ENCODE results near the gene INTS4. TPM values are rescaled to one million over a fixed set of nuclear protein-coding genes. Genes with fewer than 3 reads are reported as not detected.
"Not testable (repeated sequence)": the region's sequence is repeated elsewhere in the genome, so short reads cannot be mapped to it uniquely, and the experiment has no call there.

Gene INTS4
- total RNA-seq, 6 experiments from 2014 or later, result 8.3 to 19.0 (median 14.7) TPM

DNA sequence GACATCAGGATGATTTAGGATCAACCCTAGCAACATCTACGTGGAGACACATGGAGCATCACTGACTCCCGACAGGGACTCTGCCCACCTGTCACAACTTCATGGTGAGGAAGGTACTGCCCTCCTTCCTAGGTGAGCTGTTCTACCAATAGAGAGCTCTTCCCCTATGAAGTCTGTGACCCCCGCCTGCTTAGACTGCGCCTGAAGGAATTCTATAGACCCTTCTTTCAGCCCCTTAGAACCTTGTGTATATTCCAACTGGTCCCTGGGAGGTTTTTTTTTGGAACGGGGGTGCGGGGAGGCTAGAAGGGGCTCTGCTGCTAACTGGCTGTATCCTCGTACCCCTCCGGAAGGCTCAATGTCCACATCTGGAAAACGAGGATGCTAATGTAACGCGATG is 566 bp downstream of the INTS4 start:
- H3K27me3 ChIP-seq, result no peaks in the 10 kb centered on the region
- peak overlapping the region; percentile 55 to 70 (median 63) for H3K4me3 ChIP-seq
- DNase-seq, result no peak
- no peak for ATAC-seq
- peaks cover 0 to 18% (median 2%) of the 10 kb centered on the region in 4 donors for H3K36me3 ChIP-seq
- TF ChIP-seq, protein P1, sequence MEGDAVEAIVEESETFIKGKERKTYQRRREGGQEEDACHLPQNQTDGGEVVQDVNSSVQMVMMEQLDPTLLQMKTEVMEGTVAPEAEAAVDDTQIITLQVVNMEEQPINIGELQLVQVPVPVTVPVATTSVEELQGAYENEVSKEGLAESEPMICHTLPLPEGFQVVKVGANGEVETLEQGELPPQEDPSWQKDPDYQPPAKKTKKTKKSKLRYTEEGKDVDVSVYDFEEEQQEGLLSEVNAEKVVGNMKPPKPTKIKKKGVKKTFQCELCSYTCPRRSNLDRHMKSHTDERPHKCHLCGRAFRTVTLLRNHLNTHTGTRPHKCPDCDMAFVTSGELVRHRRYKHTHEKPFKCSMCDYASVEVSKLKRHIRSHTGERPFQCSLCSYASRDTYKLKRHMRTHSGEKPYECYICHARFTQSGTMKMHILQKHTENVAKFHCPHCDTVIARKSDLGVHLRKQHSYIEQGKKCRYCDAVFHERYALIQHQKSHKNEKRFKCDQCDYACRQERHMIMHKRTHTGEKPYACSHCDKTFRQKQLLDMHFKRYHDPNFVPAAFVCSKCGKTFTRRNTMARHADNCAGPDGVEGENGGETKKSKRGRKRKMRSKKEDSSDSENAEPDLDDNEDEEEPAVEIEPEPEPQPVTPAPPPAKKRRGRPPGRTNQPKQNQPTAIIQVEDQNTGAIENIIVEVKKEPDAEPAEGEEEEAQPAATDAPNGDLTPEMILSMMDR (IDR thresholded peaks at IDR 0.05), result no peak
- no peak for TF ChIP-seq POLR2A (IDR thresholded peaks at IDR 0.05)
- peak overlapping the region in 1 of 3 donors; percentile 37 for H3K27ac ChIP-seq
- H3K9me3 ChIP-seq, result no peaks in the 10 kb centered on the region
- 0% methylated on average over 9 of the region's 11 CpGs for WGBS (ENCODE audit: insufficient coverage, low coverage, low lambda C conversion rate, missing lambda C conversion rate)
- peaks cover 0 to 17% (median 2%) of the 10 kb centered on the region in 4 donors for H3K4me1 ChIP-seq
- intact Hi-C loops (cut with DNase I), result no loop called here

DNA sequence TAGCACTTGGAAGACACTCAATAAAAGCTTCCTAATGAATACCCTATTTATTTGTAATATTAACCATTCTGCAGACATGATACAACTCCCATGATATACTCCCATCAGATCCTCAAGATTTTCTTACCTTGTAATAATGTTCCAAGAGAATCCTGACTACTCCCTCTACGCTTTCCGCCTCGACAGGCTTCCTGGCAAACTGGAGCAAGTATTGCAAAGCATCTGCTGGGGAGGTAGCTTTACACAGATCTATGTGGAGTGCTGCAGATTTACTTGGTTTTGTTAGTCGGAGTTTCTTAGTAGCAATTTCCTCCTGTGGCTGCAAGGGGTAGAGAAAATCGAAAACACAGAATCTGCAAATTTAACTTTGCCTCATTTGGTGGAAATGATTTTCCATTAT is 3.5 kb downstream of the INTS4 start:
- Histone ChIP-seq H3K9me3 (no peaks in the 10 kb centered on the region), H3K36me3 (peaks cover 0 to 40% (median 4%) of the 10 kb centered on the region in 4 donors), H3K4me1 (peaks cover 0 to 17% (median 2%) of the 10 kb centered on the region in 4 donors), H3K27me3 (no peaks in the 10 kb centered on the region), H3K27ac (no peak overlapping the region), H3K4me3 (no peak overlapping the region)
- intact Hi-C loops (cut with DNase I), result no loop called here
- no peak for DNase-seq
- WGBS (ENCODE audit: insufficient coverage, low coverage, low lambda C conversion rate, missing lambda C conversion rate), result 85% methylated on average over 5 of the region's 5 CpGs
- TF ChIP-seq, protein P1 (IDR thresholded peaks at IDR 0.05), result no peak
- no peak for TF ChIP-seq POLR2A (IDR thresholded peaks at IDR 0.05)
- ATAC-seq, result no peak

DNA sequence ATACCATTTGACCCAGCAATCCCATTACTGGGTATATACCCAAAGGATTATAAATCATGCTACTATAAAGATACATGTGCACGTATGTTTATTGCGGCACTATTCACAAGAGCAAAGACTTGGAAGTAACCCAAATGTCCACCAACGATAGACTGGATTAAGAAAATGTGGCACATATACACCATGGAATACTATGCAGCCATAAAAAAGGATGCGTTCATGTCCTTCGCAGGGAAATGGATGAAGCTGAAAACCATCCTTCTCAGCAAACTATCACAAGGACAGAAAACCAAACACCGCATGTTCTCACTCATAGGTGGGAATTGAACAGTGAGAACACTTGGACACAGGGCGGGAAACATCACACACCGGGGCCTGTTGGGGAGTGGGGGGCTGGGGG is 8.0 kb downstream of the INTS4 start:
- ATAC-seq; H3K27ac ChIP-seq; H3K4me3 ChIP-seq; intact Hi-C loops (cut with DNase I); H3K27me3 ChIP-seq; H3K4me1 ChIP-seq; H3K9me3 ChIP-seq; DNase-seq: not testable (repeated sequence)
- peaks cover 0 to 40% (median 6%) of the 10 kb centered on the region in 4 donors for H3K36me3 ChIP-seq
- WGBS (ENCODE audit: insufficient coverage, low coverage, low lambda C conversion rate, missing lambda C conversion rate), result 95% methylated on average over 8 of the region's 8 CpGs

DNA sequence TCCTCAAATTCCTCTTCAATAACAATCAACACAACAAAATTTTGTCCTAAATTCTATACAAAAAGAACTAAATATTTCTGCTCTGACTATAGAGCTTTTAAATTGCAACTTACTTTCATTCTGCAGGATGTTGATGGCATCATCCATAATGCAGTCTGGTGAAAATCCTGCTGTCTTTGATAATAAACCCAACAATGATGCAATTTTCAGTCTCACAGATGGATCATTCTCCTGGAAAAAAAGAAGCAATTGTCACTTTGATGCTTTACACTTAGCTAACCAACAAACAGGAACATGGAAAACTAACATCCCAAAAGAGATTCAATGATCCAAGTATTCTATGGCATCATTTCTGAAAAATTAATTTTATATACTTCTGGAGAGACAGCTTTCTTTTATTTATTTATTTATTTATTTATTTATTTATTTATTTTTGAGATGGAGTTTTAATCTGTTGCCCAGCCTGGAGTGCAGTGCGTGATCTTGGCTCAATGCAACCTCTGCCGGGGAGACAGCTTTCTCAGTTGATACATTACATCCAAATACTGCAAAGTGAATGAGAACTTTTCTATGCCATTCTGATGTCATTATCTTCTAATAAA is 13.0 kb downstream of the INTS4 start:
- Histone ChIP-seq H3K36me3 (peaks cover 0 to 28% (median 14%) of the 10 kb centered on the region in 4 donors), H3K9me3 (no peaks in the 10 kb centered on the region), H3K4me3 (no peak overlapping the region), H3K27me3 (no peaks in the 10 kb centered on the region), H3K4me1 (no peaks in the 10 kb centered on the region), H3K27ac (no peak overlapping the region)
- no peak for TF ChIP-seq POLR2A (IDR thresholded peaks at IDR 0.05)
- TF ChIP-seq, protein P1 (IDR thresholded peaks at IDR 0.05), result no peak
- DNase-seq (no peak), ATAC-seq (no peak)
- intact Hi-C loops (cut with DNase I), result no loop called here
- WGBS (ENCODE audit: insufficient coverage, low coverage, low lambda C conversion rate, missing lambda C conversion rate), result 95% methylated on average over 2 of the region's 2 CpGs

DNA sequence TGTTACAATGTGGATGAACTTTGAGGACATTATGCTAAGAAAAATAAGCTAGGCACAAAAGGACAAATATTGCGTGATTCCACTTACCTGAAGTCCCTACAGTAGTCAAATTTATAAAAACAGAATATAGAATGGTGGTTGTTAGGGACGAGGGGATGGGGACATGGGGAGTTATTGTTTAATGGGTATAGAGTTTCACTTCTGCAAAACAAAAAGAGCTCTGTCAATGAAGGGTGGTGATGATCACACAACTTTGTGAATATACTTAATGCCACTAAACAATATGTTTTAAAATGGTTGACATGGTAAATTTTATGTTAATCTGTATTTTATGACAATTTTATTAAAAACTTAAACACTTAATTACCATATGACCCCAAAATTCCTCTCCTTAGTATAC is 26.1 kb downstream of the INTS4 start:
- Histone ChIP-seq H3K9me3 (no peaks in the 10 kb centered on the region), H3K4me3 (no peak overlapping the region), H3K27ac (no peak overlapping the region), H3K36me3 (peaks cover 0 to 3% (median 0%) of the 10 kb centered on the region in 4 donors), H3K4me1 (no peaks in the 10 kb centered on the region), H3K27me3 (no peaks in the 10 kb centered on the region)
- WGBS (ENCODE audit: insufficient coverage, low coverage, low lambda C conversion rate, missing lambda C conversion rate), result 92% methylated on average over 2 of the region's 2 CpGs
- DNase-seq (no peak), ATAC-seq (no peak)
- intact Hi-C loops (cut with DNase I), result no loop called here
- TF ChIP-seq, protein P1 (IDR thresholded peaks at IDR 0.05), result no peak
- TF ChIP-seq POLR2A (IDR thresholded peaks at IDR 0.05), result no peak
